ENCODE measurements around the gene CLMP.

DNA sequence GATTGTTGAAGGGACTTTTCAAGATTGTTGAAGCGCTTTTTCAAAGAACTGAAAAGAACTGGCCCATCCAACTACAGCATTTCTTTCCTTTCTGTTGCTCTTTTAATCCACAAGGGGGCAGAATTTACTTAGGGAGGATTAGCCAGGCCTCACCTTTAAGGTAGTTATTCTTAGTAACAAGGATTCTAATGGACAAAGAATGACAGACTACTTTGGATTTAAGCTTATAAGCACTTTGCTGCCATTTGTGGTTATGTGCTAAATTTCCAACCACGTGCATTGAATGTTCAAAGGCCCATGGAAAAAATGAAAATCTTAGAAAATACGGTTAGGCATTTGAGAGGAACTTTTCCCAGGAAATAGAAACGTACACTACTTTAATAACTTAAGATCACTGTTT, 83.6 kb downstream of the CLMP start:
- no peak for TF ChIP-seq ZC3H10 (CRISPR knock-in tag; IDR thresholded peaks at IDR 0.05)
- TF ChIP-seq BACH2 (CRISPR knock-in tag; IDR thresholded peaks at IDR 0.05; ENCODE audit: borderline replicate concordance): no peak
- no peak for TF ChIP-seq ZFP30 (CRISPR knock-in tag; IDR thresholded peaks at IDR 0.05)
- TF ChIP-seq, protein P1, sequence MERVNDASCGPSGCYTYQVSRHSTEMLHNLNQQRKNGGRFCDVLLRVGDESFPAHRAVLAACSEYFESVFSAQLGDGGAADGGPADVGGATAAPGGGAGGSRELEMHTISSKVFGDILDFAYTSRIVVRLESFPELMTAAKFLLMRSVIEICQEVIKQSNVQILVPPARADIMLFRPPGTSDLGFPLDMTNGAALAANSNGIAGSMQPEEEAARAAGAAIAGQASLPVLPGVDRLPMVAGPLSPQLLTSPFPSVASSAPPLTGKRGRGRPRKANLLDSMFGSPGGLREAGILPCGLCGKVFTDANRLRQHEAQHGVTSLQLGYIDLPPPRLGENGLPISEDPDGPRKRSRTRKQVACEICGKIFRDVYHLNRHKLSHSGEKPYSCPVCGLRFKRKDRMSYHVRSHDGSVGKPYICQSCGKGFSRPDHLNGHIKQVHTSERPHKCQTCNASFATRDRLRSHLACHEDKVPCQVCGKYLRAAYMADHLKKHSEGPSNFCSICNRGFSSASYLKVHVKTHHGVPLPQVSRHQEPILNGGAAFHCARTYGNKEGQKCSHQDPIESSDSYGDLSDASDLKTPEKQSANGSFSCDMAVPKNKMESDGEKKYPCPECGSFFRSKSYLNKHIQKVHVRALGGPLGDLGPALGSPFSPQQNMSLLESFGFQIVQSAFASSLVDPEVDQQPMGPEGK (CRISPR knock-in tag; IDR thresholded peaks at IDR 0.05; ENCODE audit: borderline replicate concordance): no peak
- TF ChIP-seq TOX (CRISPR knock-in tag; IDR thresholded peaks at IDR 0.05; ENCODE audit: borderline replicate concordance): no peak
- TF ChIP-seq ZNF8 (CRISPR knock-in tag; IDR thresholded peaks at IDR 0.05): no peak
- TF ChIP-seq, protein P2, sequence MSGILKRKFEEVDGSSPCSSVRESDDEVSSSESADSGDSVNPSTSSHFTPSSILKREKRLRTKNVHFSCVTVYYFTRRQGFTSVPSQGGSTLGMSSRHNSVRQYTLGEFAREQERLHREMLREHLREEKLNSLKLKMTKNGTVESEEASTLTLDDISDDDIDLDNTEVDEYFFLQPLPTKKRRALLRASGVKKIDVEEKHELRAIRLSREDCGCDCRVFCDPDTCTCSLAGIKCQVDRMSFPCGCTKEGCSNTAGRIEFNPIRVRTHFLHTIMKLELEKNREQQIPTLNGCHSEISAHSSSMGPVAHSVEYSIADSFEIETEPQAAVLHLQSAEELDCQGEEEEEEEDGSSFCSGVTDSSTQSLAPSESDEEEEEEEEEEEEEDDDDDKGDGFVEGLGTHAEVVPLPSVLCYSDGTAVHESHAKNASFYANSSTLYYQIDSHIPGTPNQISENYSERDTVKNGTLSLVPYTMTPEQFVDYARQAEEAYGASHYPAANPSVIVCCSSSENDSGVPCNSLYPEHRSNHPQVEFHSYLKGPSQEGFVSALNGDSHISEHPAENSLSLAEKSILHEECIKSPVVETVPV (CRISPR knock-in tag; IDR thresholded peaks at IDR 0.05): no peak
- no peak for TF ChIP-seq TCF4 (CRISPR knock-in tag; IDR thresholded peaks at IDR 0.05; ENCODE audit: borderline replicate concordance)
- no peak for TF ChIP-seq ARNTL (CRISPR knock-in tag; IDR thresholded peaks at IDR 0.05; ENCODE audit: borderline replicate concordance, low read depth)
- TF ChIP-seq RARB (CRISPR knock-in tag; IDR thresholded peaks at IDR 0.05): no peak

Data from SK-N-SH treated with all-trans-retinoic acid at 6 μM for 48 hours (cell line).